Gastrocnemius medialis (tissue), 4 donors: ENCODE data around the gene CSTA.

Experiments used
- CTCF ChIP-seq, 5 experiments: fragments of 450-650 bp in 3 of 5; fragments of 200-600 bp in 2 of 5; sonication (generic) in 2 of 5; IDR thresholded peaks in 4 of 5; conservative IDR thresholded peaks in 1 of 5; 1 replicate in 4 of 5; 2 replicates in 1 of 5; pipeline ENCODE4 v1.5.1; 2016 to 2019; ENCODE audit warnings: antibody characterized with exemption in 5 of 5, mild to moderate bottlenecking in 3 of 5, moderate library complexity in 3 of 5
- POLR2A ChIP-seq, 2 donors: fragments of 450-650 bp; IDR thresholded peaks; one replicate each; pipeline ENCODE4 v1.6.1; 2017; ENCODE audit warnings: antibody characterized with exemption in 2 of 2, mild to moderate bottlenecking in 2 of 2, moderate library complexity in 2 of 2

DNA sequence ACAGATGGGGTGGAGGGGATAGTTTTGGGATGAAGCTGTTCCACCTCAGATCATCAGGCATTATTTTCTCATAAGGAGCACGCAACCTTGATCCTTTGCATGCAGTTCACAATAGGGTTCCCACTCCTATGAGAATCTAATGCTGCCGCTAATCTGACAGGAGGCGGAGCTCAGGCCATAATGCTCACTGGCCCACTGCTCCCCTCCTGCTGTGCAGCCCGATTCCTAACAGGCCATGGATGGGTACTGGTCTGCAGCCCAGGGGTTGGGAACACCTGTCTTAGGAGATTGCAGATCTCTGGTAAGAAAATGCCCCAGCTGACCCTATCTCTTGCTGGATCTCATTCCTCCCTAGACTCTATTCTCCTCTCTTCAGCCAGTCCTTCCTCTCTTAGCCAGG lies 6.8 kb downstream of the CSTA start:
- TF ChIP-seq CTCF (IDR thresholded peaks at IDR 0.05 in 4 of 5, conservative IDR thresholded peaks at IDR 0.05 in 1 of 5) = no peak
- TF ChIP-seq POLR2A (IDR thresholded peaks at IDR 0.05) = no peak
